GM19035 (cell line): ENCODE results near the gene CDK9.
"Not testable (repeated sequence)": the region's sequence is repeated elsewhere in the genome, so short reads cannot be mapped to it uniquely, and the experiment has no call there.

Experiments
- ATAC-seq: cut with Tn5 transposase; IDR thresholded peaks from one replicate; pipeline ENCODE4 v1.9.1; 2021; ENCODE audit not compliant: unreplicated experiment

Gene CDK9

GRCh38 chr9:127779136-127779981 is 6.5 kb upstream of the CDK9 start:
- peak; percentile 38 for ATAC-seq

GRCh38 chr9:127780126-127780885 is 5.5 kb upstream of the CDK9 start:
- ATAC-seq, result no peak

GRCh38 chr9:127780909-127781308 is 4.9 kb upstream of the CDK9 start:
- ATAC-seq, result not testable (repeated sequence)

- ATAC-seq, result no peak
Measured at GRCh38 chr9:127781806-127782205, 4.0 kb upstream of the CDK9 start.

- ATAC-seq, result no peak
Measured at GRCh38 chr9:127783111-127784008, 2.5 kb upstream of the CDK9 start.

GRCh38 chr9:127785023-127785932 is 556 bp upstream of the CDK9 start:
- peak; percentile 44 for ATAC-seq

GRCh38 chr9:127786773-127787104 is 905 bp downstream of the CDK9 start:
- ATAC-seq, result no peak

GRCh38 chr9:127788337-127789011 is 2.6 kb downstream of the CDK9 start:
- ATAC-seq, result no peak

- ATAC-seq, result no peak
Measured at GRCh38 chr9:127789179-127789578, 3.3 kb downstream of the CDK9 start.

GRCh38 chr9:127790094-127790855 is 4.4 kb downstream of the CDK9 start:
- ATAC-seq, result no peak

GRCh38 chr9:127791085-127791484 is 5.3 kb downstream of the CDK9 start:
- ATAC-seq, result no peak

GRCh38 chr9:127792417-127793031 is 6.7 kb downstream of the CDK9 start:
- no peak for ATAC-seq

- no peak for ATAC-seq
Measured at GRCh38 chr9:127793093-127793708, 7.4 kb downstream of the CDK9 start.

GRCh38 chr9:127794001-127794791 is 8.4 kb downstream of the CDK9 start:
- ATAC-seq, result no peak

- no peak for ATAC-seq
Measured at GRCh38 chr9:127796225-127796813, 10.5 kb downstream of the CDK9 start.

GRCh38 chr9:127796852-127797370 is 11.1 kb downstream of the CDK9 start:
- ATAC-seq, result no peak
